Dermis microvascular lymphatic vessel endothelial cell (primary cell): Measurements from ENCODE around the gene NACC2. TPM values are rescaled to one million over a fixed set of nuclear protein-coding genes. Genes with fewer than 3 reads are reported as not detected.

Source experiments
- DNase-seq, 2 donors: peaks; one replicate each; pipeline versions ENCODE4 v3.0.0 to v3.0.0-alpha.2; 2010; ENCODE audit warnings: low read depth in 2 of 2
- total RNA-seq: library from RNA; depleted of rRNA; stranded (reverse); fragments of >200 nt; gene quantifications from 2 replicates; pipeline ENCODE4 v1.2.1, GENCODE V29; 2014

NACC2 gene
- total RNA-seq, 1 donor from 2014 or later = 12.2 TPM

- DNase-seq = no peak
Observed at GRCh38 chr9:136057236-136058081, 37.6 kb downstream of the NACC2 start.

- no peak for DNase-seq
Observed at GRCh38 chr9:136056546-136057235, 38.4 kb downstream of the NACC2 start.

GRCh38 chr9:136055715-136056545 is 39.2 kb downstream of the NACC2 start:
- DNase-seq = no peak

GRCh38 chr9:136054798-136055714 is 40.0 kb downstream of the NACC2 start:
- DNase-seq = no peak

- no peak for DNase-seq
Observed at GRCh38 chr9:136054146-136054545, 40.9 kb downstream of the NACC2 start.

- DNase-seq = no peak
Observed at GRCh38 chr9:136053757-136054142, 41.3 kb downstream of the NACC2 start.

- DNase-seq = no peak
Observed at GRCh38 chr9:136052991-136053756, 41.9 kb downstream of the NACC2 start.

- peak in 1 of 2 donors; percentile 24 for DNase-seq
Observed at GRCh38 chr9:136052472-136052880, 42.6 kb downstream of the NACC2 start.

GRCh38 chr9:136051837-136052471 is 43.1 kb downstream of the NACC2 start:
- DNase-seq = peak; percentile 74 to 96

GRCh38 chr9:136051453-136051836 is 43.6 kb downstream of the NACC2 start:
- DNase-seq = peak in 1 of 2 donors; percentile 44

- no peak for DNase-seq
Observed at GRCh38 chr9:136050701-136051452, 44.2 kb downstream of the NACC2 start.

- no peak for DNase-seq
Observed at GRCh38 chr9:136050266-136050700, 44.8 kb downstream of the NACC2 start.

GRCh38 chr9:136049491-136050265 is 45.4 kb downstream of the NACC2 start:
- no peak for DNase-seq

- no peak for DNase-seq
Observed at GRCh38 chr9:136048560-136049411, 46.3 kb downstream of the NACC2 start.

GRCh38 chr9:136047775-136048559 is 47.1 kb downstream of the NACC2 start:
- peak in 1 of 2 donors; percentile 84 for DNase-seq

GRCh38 chr9:136047076-136047774 is 47.9 kb downstream of the NACC2 start:
- DNase-seq = no peak
